ENCODE data around the gene FAM228B. TPM values are rescaled to one million over a fixed set of nuclear protein-coding genes. Genes with fewer than 3 reads are reported as not detected.

FAM228B gene
- total RNA-seq, 4 donors from 2014 or later: 3.0 to 6.7 (median 4.3) TPM

DNA sequence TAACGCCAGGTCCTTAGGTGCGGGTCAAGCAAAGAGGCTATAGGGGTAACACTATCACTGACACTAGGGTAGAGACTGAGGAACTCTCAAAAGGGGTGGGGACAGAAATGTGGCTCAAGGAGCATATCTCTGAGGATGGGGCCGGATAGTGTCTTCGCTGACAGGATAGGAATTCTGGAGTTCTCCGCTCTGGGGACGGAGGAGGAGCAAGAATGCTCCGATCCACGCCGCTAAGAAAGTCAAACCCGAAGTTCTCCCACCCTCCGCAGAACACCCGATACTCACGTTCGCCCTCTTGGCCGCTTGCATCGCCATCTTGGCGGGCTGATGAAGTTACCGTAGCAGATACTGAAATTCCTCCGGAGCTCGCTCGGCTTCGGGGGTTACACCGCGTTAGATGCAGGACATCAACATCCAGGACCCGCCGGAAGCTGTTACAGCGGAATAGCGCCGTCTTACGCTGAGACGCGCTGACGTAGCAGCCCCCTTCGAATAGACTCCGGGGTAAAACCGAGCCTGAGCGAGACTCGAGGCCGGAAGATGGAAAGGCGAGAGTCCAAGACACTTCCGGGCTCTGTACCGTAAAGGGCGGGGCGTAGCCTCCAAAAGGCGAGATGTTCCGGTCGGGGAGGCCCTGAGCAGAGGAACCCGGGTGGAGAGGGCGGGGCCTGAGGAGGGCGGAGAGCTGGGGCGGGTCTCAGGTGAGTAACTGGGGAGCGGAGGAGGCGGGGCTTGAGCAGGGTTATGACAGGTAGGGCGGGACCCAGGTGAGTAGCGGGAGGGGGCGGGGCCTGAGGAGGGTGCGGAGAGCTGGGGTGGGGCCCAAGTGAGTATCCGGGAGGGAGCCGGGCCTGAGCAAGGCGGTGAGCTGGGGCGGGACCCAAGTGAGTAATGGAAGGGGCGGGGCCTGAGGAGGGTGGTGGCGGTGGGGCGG is 47.1 kb upstream of the FAM228B start, which contains the start of gene SF3B6:
SF3B6 (minus strand) TSS at position 412 of the 934 bp plus-strand sequence; CDS start at position 315, 97 bp downstream.
- intact Hi-C loops (cut with DNase I; ENCODE audit: low total_unique reads) (loop anchor here (1.0 to 2.0 kb wide), 4 partner anchors 29 to 149 kb away; partner anchors contain the start of genes ATAD2B, FAM228B, PFN4 and UBXN2A), in situ Hi-C loops (cut with MboI; ENCODE audit: low sequenced_read_pairs in 4 of 4) (loop anchor here in 2 of 4 donors (5.0 to 25.0 kb wide), 3 partner anchors 141 to 239 kb away; partner anchors contain the start of gene ATAD2B (in 1 of the 2))
- no peaks in the 10 kb centered on the region for H3K27me3 ChIP-seq
- peak; percentile 96 to 97 for ATAC-seq
- peaks cover 21 to 22% of the 10 kb centered on the region in 2 donors for H3K4me1 ChIP-seq
- H3K9me3 ChIP-seq: no peaks in the 10 kb centered on the region
- DNase-seq: peak; percentile 96 to 98
- H3K36me3 ChIP-seq: peaks cover 0 to 12% of the 10 kb centered on the region in 2 donors
- peak within 1 kb of the TSS; percentile 80 to 92 (median 84) for H3K4me3 ChIP-seq
- peak within 1 kb of the TSS; percentile 84 to 90 (median 87) for H3K27ac ChIP-seq
- TF ChIP-seq POLR2A (IDR thresholded peaks at IDR 0.05): peak; percentile 51 to 58
- TF ChIP-seq, protein P1, sequence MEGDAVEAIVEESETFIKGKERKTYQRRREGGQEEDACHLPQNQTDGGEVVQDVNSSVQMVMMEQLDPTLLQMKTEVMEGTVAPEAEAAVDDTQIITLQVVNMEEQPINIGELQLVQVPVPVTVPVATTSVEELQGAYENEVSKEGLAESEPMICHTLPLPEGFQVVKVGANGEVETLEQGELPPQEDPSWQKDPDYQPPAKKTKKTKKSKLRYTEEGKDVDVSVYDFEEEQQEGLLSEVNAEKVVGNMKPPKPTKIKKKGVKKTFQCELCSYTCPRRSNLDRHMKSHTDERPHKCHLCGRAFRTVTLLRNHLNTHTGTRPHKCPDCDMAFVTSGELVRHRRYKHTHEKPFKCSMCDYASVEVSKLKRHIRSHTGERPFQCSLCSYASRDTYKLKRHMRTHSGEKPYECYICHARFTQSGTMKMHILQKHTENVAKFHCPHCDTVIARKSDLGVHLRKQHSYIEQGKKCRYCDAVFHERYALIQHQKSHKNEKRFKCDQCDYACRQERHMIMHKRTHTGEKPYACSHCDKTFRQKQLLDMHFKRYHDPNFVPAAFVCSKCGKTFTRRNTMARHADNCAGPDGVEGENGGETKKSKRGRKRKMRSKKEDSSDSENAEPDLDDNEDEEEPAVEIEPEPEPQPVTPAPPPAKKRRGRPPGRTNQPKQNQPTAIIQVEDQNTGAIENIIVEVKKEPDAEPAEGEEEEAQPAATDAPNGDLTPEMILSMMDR (IDR thresholded peaks at IDR 0.05 in 4 of 5, conservative IDR thresholded peaks at IDR 0.05 in 1 of 5): no peak

DNA sequence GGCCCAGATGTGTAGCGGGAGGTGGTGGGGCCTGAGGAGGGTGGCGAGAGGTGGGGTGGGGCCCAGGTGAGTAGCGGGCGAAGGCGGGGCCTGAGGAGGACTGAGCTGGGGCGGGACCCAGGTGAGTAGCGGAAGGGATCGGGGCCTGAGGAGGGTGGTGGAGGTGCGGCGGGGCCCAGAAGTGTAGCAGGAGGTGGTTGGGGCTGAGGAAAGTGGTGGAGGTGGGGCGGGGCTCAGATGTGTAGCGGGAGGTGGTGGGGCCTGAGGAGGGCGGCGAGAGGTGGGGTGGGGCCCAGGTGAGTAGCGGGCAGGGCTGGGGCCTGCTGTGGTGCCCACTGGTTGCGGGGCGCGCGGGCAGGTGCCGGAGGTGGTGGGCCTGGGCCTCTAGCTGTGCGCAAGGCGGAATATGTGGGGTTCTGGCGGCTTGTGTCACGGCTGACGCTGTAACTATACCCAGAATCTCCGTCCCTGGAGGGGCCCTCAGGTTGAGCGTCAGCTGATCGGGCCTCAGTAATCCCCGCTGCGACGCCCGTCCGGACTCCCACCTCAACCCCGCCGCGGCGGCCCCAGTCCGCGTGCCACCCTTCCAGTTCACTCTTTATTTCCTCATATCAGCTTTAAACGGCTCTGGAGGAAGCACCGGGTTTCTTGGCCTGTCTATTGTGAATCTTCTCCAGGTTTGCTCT is 46.3 kb upstream of the FAM228B start:
- intact Hi-C loops (cut with DNase I; ENCODE audit: low total_unique reads): loop anchor here (1.0 to 2.0 kb wide), 4 partner anchors 30 to 150 kb away; partner anchors contain the start of genes ATAD2B, FAM228B, PFN4 and UBXN2A
- Histone ChIP-seq H3K27me3 (no peaks in the 10 kb centered on the region), H3K4me1 (peaks cover 21 to 22% of the 10 kb centered on the region in 2 donors), H3K36me3 (peaks cover 0 to 15% of the 10 kb centered on the region in 2 donors), H3K27ac (peak overlapping the region; percentile 84 to 90 (median 87)), H3K9me3 (no peaks in the 10 kb centered on the region), H3K4me3 (peak overlapping the region; percentile 80 to 92 (median 84))
- TF ChIP-seq POLR2A (IDR thresholded peaks at IDR 0.05): no peak
- TF ChIP-seq, protein P1 (IDR thresholded peaks at IDR 0.05 in 4 of 5, conservative IDR thresholded peaks at IDR 0.05 in 1 of 5): no peak
- in situ Hi-C loops (cut with MboI; ENCODE audit: low sequenced_read_pairs in 4 of 4): loop anchor here in 2 of 4 donors (5.0 to 25.0 kb wide), 3 partner anchors 142 to 240 kb away; partner anchors contain the start of gene ATAD2B (in 1 of the 2)
- ATAC-seq (peak; percentile 1 to 8), DNase-seq (no peak)

DNA sequence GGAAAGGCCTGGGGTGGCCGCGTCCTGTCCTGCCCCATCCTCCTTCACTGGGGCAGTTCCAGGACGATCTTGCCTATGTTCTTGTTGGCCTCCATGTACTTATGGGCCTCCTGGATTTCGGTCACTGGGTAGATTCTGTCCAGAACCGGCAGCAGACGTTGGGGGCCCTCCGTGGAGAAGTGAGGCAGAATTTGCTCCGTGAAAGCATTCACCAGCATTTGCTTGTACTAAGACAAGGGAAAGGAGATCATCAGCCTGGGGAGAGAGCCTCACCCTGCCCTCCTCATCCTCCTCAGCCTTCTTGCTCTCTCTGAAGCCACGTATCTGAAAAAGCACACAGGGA is 45.8 kb upstream of the FAM228B start:
- H3K27me3 ChIP-seq: no peaks in the 10 kb centered on the region
- peaks cover 21 to 22% of the 10 kb centered on the region in 2 donors for H3K4me1 ChIP-seq
- H3K36me3 ChIP-seq: peaks cover 0 to 20% of the 10 kb centered on the region in 2 donors
- DNase-seq (no peak), ATAC-seq (no peak)
- H3K4me3 ChIP-seq: peak overlapping the region; percentile 80 to 92 (median 84)
- intact Hi-C loops (cut with DNase I; ENCODE audit: low total_unique reads): loop anchor here (2.0 kb wide), 2 partner anchors 45 to 151 kb away; partner anchors contain the start of genes ATAD2B, FAM228B and PFN4
- TF ChIP-seq, protein P1 (IDR thresholded peaks at IDR 0.05 in 4 of 5, conservative IDR thresholded peaks at IDR 0.05 in 1 of 5): no peak
- no peak for TF ChIP-seq POLR2A (IDR thresholded peaks at IDR 0.05)
- in situ Hi-C loops (cut with MboI; ENCODE audit: low sequenced_read_pairs in 4 of 4): loop anchor here in 2 of 4 donors (5.0 to 25.0 kb wide), 3 partner anchors 143 to 240 kb away; partner anchors contain the start of gene ATAD2B (in 1 of the 2)
- no peaks in the 10 kb centered on the region for H3K9me3 ChIP-seq
- peak overlapping the region; percentile 84 to 90 (median 87) for H3K27ac ChIP-seq

DNA sequence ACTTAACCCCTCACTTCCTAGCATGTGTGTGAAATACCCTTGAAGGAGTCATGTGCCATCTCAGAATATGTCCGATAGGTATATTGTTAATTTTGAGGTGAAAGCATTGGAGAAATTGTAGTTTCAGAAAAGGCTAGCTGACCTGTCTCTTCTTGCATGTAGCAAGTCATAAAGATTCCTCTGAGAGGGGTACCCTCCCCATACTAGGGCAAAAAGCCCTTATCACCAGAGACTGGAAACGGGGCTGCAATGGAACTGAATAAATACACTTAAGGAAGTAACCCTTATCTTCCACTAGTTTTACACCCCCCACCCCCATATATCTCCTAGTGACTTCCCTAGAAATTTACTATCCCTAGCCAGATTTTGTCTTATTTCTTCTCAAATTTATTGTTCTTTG is 45.4 kb upstream of the FAM228B start:
- no peak for ATAC-seq
- H3K27ac ChIP-seq: peak overlapping the region; percentile 84 to 90 (median 87)

More for the DNA sequence above, 45.4 kb upstream of the FAM228B start:
- TF ChIP-seq, protein P1 (IDR thresholded peaks at IDR 0.05 in 4 of 5, conservative IDR thresholded peaks at IDR 0.05 in 1 of 5): no peak
- TF ChIP-seq POLR2A (IDR thresholded peaks at IDR 0.05): no peak
- intact Hi-C loops (cut with DNase I; ENCODE audit: low total_unique reads): loop anchor here (2.0 kb wide), 2 partner anchors 45 to 151 kb away; partner anchors contain the start of genes ATAD2B, FAM228B and PFN4
- no peaks in the 10 kb centered on the region for H3K27me3 ChIP-seq
- H3K9me3 ChIP-seq: no peaks in the 10 kb centered on the region
- H3K4me3 ChIP-seq: peak overlapping the region in 2 of 4 donors; percentile 87 to 92
- peaks cover 0 to 23% of the 10 kb centered on the region in 2 donors for H3K36me3 ChIP-seq
- DNase-seq: no peak
- in situ Hi-C loops (cut with MboI; ENCODE audit: low sequenced_read_pairs in 4 of 4): loop anchor here in 2 of 4 donors (5.0 to 25.0 kb wide), 3 partner anchors 143 to 241 kb away; partner anchors contain the start of gene ATAD2B (in 1 of the 2)
- peaks cover 21 to 22% of the 10 kb centered on the region in 2 donors for H3K4me1 ChIP-seq

Measured in gastrocnemius medialis (tissue), 4 donors.